ENCODE results near the gene TP53RK.

The TP53RK gene

DNA sequence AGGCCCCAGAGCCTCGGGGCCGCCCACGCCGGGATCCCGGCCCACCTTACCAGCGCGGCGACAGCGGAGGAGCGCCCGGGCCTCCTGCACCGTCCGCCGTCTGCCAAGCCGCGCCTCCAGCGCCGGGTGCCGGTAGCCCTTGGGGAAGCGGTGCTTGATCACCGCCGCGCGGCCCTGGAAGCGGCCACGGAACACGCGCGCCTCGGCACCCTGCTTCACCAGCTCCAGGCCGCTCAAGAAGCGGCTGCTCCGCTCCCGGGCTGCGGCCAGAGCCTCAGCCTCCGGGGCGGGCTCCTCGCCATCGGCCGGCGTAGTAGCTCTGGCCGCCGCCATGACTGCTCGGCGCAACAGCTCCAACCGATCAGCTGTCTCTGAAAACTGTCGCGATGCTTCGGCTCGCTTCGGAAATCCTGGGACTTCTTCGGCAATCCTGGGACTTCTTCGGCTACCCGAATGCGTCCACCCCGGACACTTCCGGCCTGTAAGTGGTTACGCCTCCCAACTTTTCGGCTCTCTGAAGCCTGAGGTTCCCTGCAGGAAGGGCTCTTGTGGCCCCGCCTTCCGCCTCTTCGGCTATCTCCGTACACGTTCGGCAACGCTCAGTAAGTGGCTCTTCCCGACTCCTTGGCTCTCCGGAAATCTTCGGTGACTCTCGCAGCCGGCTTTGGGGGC is at the start of gene TP53RK:
TSS of gene TP53RK (minus strand) at position 363 of the 672 bp plus-strand sequence. CDS start at position 333, 30 bp downstream.
- ATAC-seq (peak; percentile 97), DNase-seq (peak; percentile 95 to 97)
- Mint-ChIP-seq H3K9me3 (no peaks in the 10 kb centered on the region), H3K27me3 (no peaks in the 10 kb centered on the region), H3K4me1 (peaks cover 42% of the 10 kb centered on the region), H3K27ac (peak within 1 kb of the TSS; percentile 95 to 98), H3K4me3 (peak within 1 kb of the TSS; percentile 88 to 90)

DNA sequence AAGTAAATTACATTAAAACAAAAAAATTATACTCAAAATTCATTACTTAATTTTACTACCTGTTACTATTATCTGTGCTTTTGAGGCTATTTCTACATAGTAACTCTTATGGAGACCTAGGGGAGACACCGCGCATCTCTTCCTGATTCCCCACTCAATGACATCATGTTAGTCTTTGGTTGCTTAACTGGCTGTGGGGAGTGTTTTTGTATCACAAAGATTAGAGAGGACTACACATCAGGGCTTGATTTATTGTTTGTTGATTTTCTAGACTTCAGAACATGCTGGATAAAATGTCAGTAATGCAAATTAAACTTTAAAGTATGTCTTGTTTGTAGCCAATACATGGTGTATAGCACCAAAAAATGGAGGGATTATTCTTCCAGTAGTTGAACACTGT is 46.2 kb upstream of the TP53RK start:
- H3K27me3 Mint-ChIP-seq = peaks cover 9% of the 10 kb centered on the region
- DNase-seq (no peak), ATAC-seq (no peak)
- no peaks in the 10 kb centered on the region for H3K4me1 Mint-ChIP-seq
- H3K4me3 Mint-ChIP-seq = no peak overlapping the region
- H3K9me3 Mint-ChIP-seq = peaks cover 0 to 10% of the 10 kb centered on the region in 2 donors
- H3K27ac Mint-ChIP-seq = no peak overlapping the region

GRCh38 chr20:46731770-46732169 is 42.5 kb upstream of the TP53RK start:
- ATAC-seq (no peak), DNase-seq (no peak)
- no peak overlapping the region for H3K27ac Mint-ChIP-seq
- peaks cover 5% of the 10 kb centered on the region for H3K27me3 Mint-ChIP-seq
- H3K9me3 Mint-ChIP-seq = no peaks in the 10 kb centered on the region
- H3K4me1 Mint-ChIP-seq = no peaks in the 10 kb centered on the region
- no peak overlapping the region for H3K4me3 Mint-ChIP-seq

DNA sequence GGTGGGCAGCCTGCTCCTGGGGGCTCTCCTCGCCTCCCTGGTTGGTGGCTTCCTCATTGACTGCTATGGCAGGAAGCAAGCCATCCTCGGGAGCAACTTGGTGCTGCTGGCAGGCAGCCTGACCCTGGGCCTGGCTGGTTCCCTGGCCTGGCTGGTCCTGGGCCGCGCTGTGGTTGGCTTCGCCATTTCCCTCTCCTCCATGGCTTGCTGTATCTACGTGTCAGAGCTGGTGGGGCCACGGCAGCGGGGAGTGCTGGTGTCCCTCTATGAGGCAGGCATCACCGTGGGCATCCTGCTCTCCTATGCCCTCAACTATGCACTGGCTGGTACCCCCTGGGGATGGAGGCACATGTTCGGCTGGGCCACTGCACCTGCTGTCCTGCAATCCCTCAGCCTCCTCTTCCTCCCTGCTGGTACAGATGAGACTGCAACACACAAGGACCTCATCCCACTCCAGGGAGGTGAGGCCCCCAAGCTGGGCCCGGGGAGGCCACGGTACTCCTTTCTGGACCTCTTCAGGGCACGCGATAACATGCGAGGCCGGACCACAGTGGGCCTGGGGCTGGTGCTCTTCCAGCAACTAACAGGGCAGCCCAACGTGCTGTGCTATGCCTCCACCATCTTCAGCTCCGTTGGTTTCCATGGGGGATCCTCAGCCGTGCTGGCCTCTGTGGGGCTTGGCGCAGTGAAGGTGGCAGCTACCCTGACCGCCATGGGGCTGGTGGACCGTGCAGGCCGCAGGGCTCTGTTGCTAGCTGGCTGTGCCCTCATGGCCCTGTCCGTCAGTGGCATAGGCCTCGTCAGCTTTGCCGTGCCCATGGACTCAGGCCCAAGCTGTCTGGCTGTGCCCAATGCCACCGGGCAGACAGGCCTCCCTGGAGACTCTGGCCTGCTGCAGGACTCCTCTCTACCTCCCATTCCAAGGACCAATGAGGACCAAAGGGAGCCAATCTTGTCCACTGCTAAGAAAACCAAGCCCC is 36.2 kb upstream of the TP53RK start:
- H3K9me3 Mint-ChIP-seq = peaks cover 1 to 14% of the 10 kb centered on the region in 2 donors
- DNase-seq = no peak
- H3K4me1 Mint-ChIP-seq = no peaks in the 10 kb centered on the region
- H3K27ac Mint-ChIP-seq = no peak overlapping the region
- no peak for ATAC-seq
- H3K27me3 Mint-ChIP-seq = peaks cover 5% of the 10 kb centered on the region
- no peak overlapping the region for H3K4me3 Mint-ChIP-seq

- Mint-ChIP-seq H3K27me3 (no peaks in the 10 kb centered on the region), H3K4me3 (no peak overlapping the region), H3K27ac (no peak overlapping the region), H3K9me3 (peaks cover 8 to 23% of the 10 kb centered on the region in 2 donors), H3K4me1 (no peaks in the 10 kb centered on the region)
- no peak for ATAC-seq
- no peak for DNase-seq
Observed at GRCh38 chr20:46724343-46724959, 35.2 kb upstream of the TP53RK start.

GRCh38 chr20:46723039-46723438 is 33.8 kb upstream of the TP53RK start:
- Mint-ChIP-seq H3K4me1 (no peaks in the 10 kb centered on the region), H3K27ac (no peak overlapping the region), H3K27me3 (no peaks in the 10 kb centered on the region), H3K9me3 (peaks cover 8 to 28% of the 10 kb centered on the region in 2 donors), H3K4me3 (no peak overlapping the region)
- no peak for DNase-seq
- no peak for ATAC-seq

DNA sequence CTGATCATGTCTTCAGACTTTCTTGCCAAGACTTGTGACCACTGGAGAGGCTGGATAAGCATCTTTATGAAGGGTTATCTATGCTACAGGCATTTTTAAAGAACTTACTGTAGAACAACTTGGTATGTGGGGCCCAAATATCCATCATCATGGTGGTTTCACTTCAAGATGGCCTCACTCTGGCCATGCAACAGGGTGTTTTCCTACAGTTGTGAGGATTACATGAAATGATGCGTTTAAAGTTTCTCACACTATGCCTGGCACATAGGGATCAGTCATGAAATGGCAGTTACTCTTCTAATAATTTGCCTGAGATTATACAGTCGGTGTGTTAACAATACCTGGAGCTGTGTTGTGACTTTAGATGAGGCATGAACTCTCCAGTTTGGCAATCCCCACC is 33.2 kb upstream of the TP53RK start:
- no peak overlapping the region for H3K4me3 Mint-ChIP-seq
- ATAC-seq = no peak

GRCh38 chr20:46721476-46721875 is 32.2 kb upstream of the TP53RK start:
- Mint-ChIP-seq H3K4me1 (no peaks in the 10 kb centered on the region), H3K4me3 (no peak overlapping the region), H3K9me3 (peaks cover 8 to 28% of the 10 kb centered on the region in 2 donors), H3K27ac (no peak overlapping the region), H3K27me3 (no peaks in the 10 kb centered on the region)
- no peak for ATAC-seq
- DNase-seq = no peak

More for the DNA sequence above, 33.2 kb upstream of the TP53RK start:
- DNase-seq = no peak
- H3K4me1 Mint-ChIP-seq = no peaks in the 10 kb centered on the region
- H3K27ac Mint-ChIP-seq = no peak overlapping the region
- H3K9me3 Mint-ChIP-seq = peaks cover 8 to 28% of the 10 kb centered on the region in 2 donors
- no peaks in the 10 kb centered on the region for H3K27me3 Mint-ChIP-seq

DNA sequence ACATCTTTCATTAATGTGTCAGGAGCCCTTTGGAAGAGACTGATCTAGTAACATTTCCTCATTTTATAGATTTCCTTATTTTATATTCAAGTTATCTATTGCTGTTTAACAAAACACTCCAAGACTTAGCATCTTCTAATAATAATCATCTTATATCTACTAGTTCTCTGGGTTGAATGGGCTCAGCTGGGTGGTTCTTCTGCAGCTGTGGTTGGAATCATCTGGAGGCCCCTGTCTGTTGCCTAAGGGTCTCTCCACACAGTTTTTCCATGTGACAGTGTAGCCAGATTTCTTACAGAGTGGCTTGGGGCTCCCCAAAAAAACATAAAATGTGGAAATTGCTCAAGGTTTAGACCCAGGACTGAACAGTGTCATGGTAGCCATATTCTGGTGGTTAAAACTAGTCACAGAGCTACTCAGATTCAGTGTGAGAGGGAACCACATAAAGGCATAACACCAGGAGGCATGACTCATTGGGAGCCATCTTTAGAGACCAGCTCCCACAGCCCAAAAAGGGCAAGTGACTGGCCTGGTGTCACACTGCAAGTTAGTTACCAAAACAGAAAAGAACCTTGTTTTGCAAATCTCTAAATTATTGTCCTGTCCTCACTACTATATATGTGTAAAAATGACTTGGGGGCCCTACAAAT is 31.7 kb upstream of the TP53RK start:
- Mint-ChIP-seq H3K27ac (no peak overlapping the region), H3K4me1 (no peaks in the 10 kb centered on the region), H3K4me3 (no peak overlapping the region), H3K9me3 (peaks cover 8 to 28% of the 10 kb centered on the region in 2 donors), H3K27me3 (no peaks in the 10 kb centered on the region)
- DNase-seq (no peak), ATAC-seq (peak; percentile 67)

- H3K4me1 Mint-ChIP-seq = no peaks in the 10 kb centered on the region
- DNase-seq (no peak), ATAC-seq (no peak)
- peaks cover 3% of the 10 kb centered on the region for H3K27me3 Mint-ChIP-seq
- H3K9me3 Mint-ChIP-seq = peaks cover 8 to 28% of the 10 kb centered on the region in 2 donors
- H3K27ac Mint-ChIP-seq = no peak overlapping the region
- H3K4me3 Mint-ChIP-seq = no peak overlapping the region
Observed at GRCh38 chr20:46720019-46720418, 30.8 kb upstream of the TP53RK start.

DNA sequence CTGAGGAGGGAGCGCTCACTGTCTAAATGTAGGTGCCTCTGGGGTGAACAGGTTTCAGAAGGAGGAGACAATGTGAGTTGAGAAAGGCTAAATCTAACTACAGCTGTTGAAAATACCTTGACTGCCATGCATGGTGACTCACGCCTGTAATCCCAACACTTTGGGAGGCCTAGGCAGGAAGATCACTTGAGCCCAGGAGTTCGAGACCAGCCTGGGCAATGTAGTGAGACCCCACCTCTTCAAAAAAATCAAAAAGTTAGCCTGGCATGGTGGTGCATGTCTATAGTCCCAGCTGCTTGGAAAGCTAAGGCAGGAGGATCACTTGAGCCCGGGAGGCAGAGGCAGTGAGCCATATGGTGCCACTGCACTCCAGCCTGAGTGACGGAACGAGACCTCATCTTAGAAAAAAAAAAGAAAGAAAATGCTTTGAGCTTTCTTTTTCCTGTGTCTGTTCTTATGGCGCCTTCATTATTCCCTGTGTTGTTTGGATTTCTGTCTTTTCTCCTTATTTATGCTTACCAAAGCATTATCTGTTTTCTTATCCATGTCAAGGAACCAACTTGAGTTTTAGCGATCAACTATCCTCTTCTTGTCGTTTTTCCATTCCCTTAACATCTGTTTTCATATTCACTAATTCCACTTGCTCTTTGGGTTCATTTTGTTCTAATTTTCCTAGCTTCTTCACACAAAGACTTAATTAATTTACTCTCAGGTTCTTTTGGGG is 28.7 kb upstream of the TP53RK start:
- DNase-seq (no peak), ATAC-seq (no peak)
- Mint-ChIP-seq H3K4me3 (no peak overlapping the region), H3K4me1 (no peaks in the 10 kb centered on the region), H3K27me3 (peaks cover 23% of the 10 kb centered on the region), H3K27ac (no peak overlapping the region), H3K9me3 (peaks cover 8 to 28% of the 10 kb centered on the region in 2 donors)

GRCh38 chr20:46715292-46715756 is 26.1 kb upstream of the TP53RK start:
- no peak for DNase-seq
- no peak overlapping the region for H3K27ac Mint-ChIP-seq
- peaks cover 3% of the 10 kb centered on the region for H3K4me1 Mint-ChIP-seq
- H3K9me3 Mint-ChIP-seq = peaks cover 5 to 13% of the 10 kb centered on the region in 2 donors
- no peak overlapping the region for H3K4me3 Mint-ChIP-seq
- peaks cover 46% of the 10 kb centered on the region for H3K27me3 Mint-ChIP-seq
- ATAC-seq = no peak

GRCh38 chr20:46713957-46714834 is 25.0 kb upstream of the TP53RK start:
- Mint-ChIP-seq H3K4me1 (peaks cover 12% of the 10 kb centered on the region), H3K4me3 (no peak overlapping the region), H3K9me3 (peaks cover 0 to 3% of the 10 kb centered on the region in 2 donors), H3K27ac (no peak overlapping the region), H3K27me3 (peaks cover 57% of the 10 kb centered on the region)
- no peak for ATAC-seq
- no peak for DNase-seq

All from stimulated activated naive CD8-positive, alpha-beta T cell treated with anti-CD3 and anti-CD28 coated beads, Interleukin-15, amount 100 ng/mL, for 72 hours (primary cell).